ENCODE measurements around the gene RGN. TPM values are rescaled to one million over a fixed set of nuclear protein-coding genes. Genes with fewer than 3 reads are reported as not detected.

Gene RGN
- polyA plus RNA-seq, 1 donor from 2014 or later, result 1.5 TPM

DNA sequence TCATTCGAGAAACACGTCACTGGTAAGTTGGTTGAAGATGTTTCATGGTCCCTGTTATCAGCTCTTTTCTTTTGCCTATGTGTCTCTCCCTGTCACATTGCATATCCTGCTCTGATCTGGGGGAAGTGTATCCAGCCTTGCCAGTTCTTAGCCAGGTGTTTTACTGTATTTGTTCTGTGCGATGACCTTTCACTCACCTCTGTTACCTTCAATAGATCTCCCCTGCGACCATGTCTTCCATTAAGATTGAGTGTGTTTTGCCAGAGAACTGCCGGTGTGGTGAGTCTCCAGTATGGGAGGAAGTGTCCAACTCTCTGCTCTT, 2.6 kb downstream of the RGN start:
- H3K9ac ChIP-seq (ENCODE audit: low read length), result no peak overlapping the region
- no peak overlapping the region for H3K4me3 ChIP-seq (ENCODE audit: low read length)
- no peak overlapping the region for H3K4me2 ChIP-seq (ENCODE audit: low read length)
- no peaks in the 10 kb centered on the region for H3K36me3 ChIP-seq (ENCODE audit: insufficient read depth, low read length)
- no peaks in the 10 kb centered on the region for H3K9me3 ChIP-seq (ENCODE audit: low read length)
- no peak overlapping the region for H3K27ac ChIP-seq (ENCODE audit: low read length)
- no peaks in the 10 kb centered on the region for H3F3A ChIP-seq (ENCODE audit: insufficient read depth, low read length, poor library complexity, severe bottlenecking)
- H3K79me2 ChIP-seq (replicated peaks; ENCODE audit: insufficient read depth, low read length), result no peaks in the 10 kb centered on the region
- no peak overlapping the region for H2AFZ ChIP-seq (ENCODE audit: low read depth, low read length)
- H3K27me3 ChIP-seq (ENCODE audit: insufficient read depth, low read depth, low read length), result no peaks in the 10 kb centered on the region
- TF ChIP-seq REST (IDR thresholded peaks at IDR 0.05; ENCODE audit: borderline replicate concordance) (no peak), CTCF (IDR thresholded peaks at IDR 0.05; ENCODE audit: poor library complexity, severe bottlenecking) (no peak), SMC3 (conservative IDR thresholded peaks at IDR 0.05; ENCODE audit: poor library complexity) (no peak), RAD21 (conservative IDR thresholded peaks at IDR 0.05) (no peak), EP300 (conservative IDR thresholded peaks at IDR 0.05; ENCODE audit: poor library complexity, severe bottlenecking) (no peak), MXI1 (conservative IDR thresholded peaks at IDR 0.05; ENCODE audit: poor library complexity, severe bottlenecking) (no peak), POLR2AphosphoS5 (IDR thresholded peaks at IDR 0.05) (no peak), EZH2 (IDR thresholded peaks at IDR 0.05; ENCODE audit: borderline replicate concordance, insufficient read depth, low read length, poor library complexity, severe bottlenecking) (no peak)
- no peaks in the 10 kb centered on the region for H3K9me2 ChIP-seq (ENCODE audit: insufficient read depth, low read length)
- H4K20me1 ChIP-seq (ENCODE audit: insufficient read depth), result no peaks in the 10 kb centered on the region

- Histone ChIP-seq H3K4me2 (ENCODE audit: low read length) (no peak overlapping the region), H3K9me2 (ENCODE audit: insufficient read depth, low read length) (no peaks in the 10 kb centered on the region), H3F3A (ENCODE audit: insufficient read depth, low read length, poor library complexity, severe bottlenecking) (no peaks in the 10 kb centered on the region), H3K4me3 (ENCODE audit: low read length) (no peak overlapping the region), H3K9me3 (ENCODE audit: low read length) (no peaks in the 10 kb centered on the region), H3K27ac (ENCODE audit: low read length) (no peak overlapping the region), H4K20me1 (ENCODE audit: insufficient read depth) (no peaks in the 10 kb centered on the region), H3K27me3 (ENCODE audit: insufficient read depth, low read depth, low read length) (no peaks in the 10 kb centered on the region), H3K9ac (ENCODE audit: low read length) (no peak overlapping the region), H3K79me2 (replicated peaks; ENCODE audit: insufficient read depth, low read length) (no peaks in the 10 kb centered on the region), H2AFZ (ENCODE audit: low read depth, low read length) (no peak overlapping the region), H3K36me3 (ENCODE audit: insufficient read depth, low read length) (no peaks in the 10 kb centered on the region)
- TF ChIP-seq POLR2AphosphoS5 (IDR thresholded peaks at IDR 0.05), result no peak
- TF ChIP-seq RAD21 (conservative IDR thresholded peaks at IDR 0.05), result no peak
- no peak for TF ChIP-seq MXI1 (conservative IDR thresholded peaks at IDR 0.05; ENCODE audit: poor library complexity, severe bottlenecking)
- no peak for TF ChIP-seq TAF1 (IDR thresholded peaks at IDR 0.05; ENCODE audit: low read depth)
- TF ChIP-seq EZH2 (IDR thresholded peaks at IDR 0.05; ENCODE audit: borderline replicate concordance, insufficient read depth, low read length, poor library complexity, severe bottlenecking), result no peak
- no peak for TF ChIP-seq EP300 (conservative IDR thresholded peaks at IDR 0.05; ENCODE audit: poor library complexity, severe bottlenecking)
- TF ChIP-seq CTCF (IDR thresholded peaks at IDR 0.05; ENCODE audit: poor library complexity, severe bottlenecking), result no peak
- no peak for TF ChIP-seq REST (IDR thresholded peaks at IDR 0.05; ENCODE audit: borderline replicate concordance)
- no peak for TF ChIP-seq SMC3 (conservative IDR thresholded peaks at IDR 0.05; ENCODE audit: poor library complexity)
Measured at GRCh38 chrX:47091149-47091775, 13.0 kb downstream of the RGN start.
